A673 (cell line): Measurements from ENCODE around the gene HAUS2. TPM values are rescaled to one million over a fixed set of nuclear protein-coding genes. Genes with fewer than 3 reads are reported as not detected.
A peak's percentile ranks its signal among the peaks of the same experiment; 100 is the strongest.

Source experiments
- BruUV-seq: library from RNA; stranded (reverse); fragments of 400-500 nt; replicated peaks from 2 replicates; lab custom pipeline; 2021; lab: Mats Ljungman, UMichigan
- CTCF ChIA-PET: fragments of 300-600 bp; sonication (Branson Sonifier 250); formaldehyde crosslinking; loops from one replicate; lab custom pipeline; 2022; ENCODE audit warnings: antibody characterized with exemption; lab: Charles Lee
- POLR2A ChIA-PET: fragments of 300-600 bp; sonication (Branson Sonifier 250); formaldehyde crosslinking; loops from one replicate; lab custom pipeline; 2022; ENCODE audit warnings: antibody characterized with exemption; ENCODE audit not compliant: low non-redundant PET; lab: Charles Lee
- DNase-seq: peaks from one replicate; pipeline ENCODE4 v3.0.0-alpha.2; 2015; ENCODE audit warnings: low spot score
- H3K27ac ChIP-seq: fragments of 200-600 bp; sonication (generic); 2 replicates; pipeline ENCODE4 v1.5.1; 2016; ENCODE audit warnings: mixed run types, low read depth, mild to moderate bottlenecking, mixed read lengths, antibody characterized with exemption, low read length; ENCODE audit not compliant: poor library complexity, severe bottlenecking
- H3K27me3 ChIP-seq: fragments of 200-600 bp; sonication (generic); replicated peaks from 2 replicates; pipeline ENCODE4 v1.6.1; 2017; ENCODE audit warnings: mixed run types, low read depth, mild to moderate bottlenecking, mixed read lengths, antibody characterized with exemption, low read length; ENCODE audit not compliant: insufficient read depth, poor library complexity
- H3K36me3 ChIP-seq: fragments of 200-600 bp; sonication (generic); 2 replicates; pipeline ENCODE4 v1.6.1; 2016; ENCODE audit warnings: mixed run types, mild to moderate bottlenecking, mixed read lengths, antibody characterized with exemption, low read length; ENCODE audit not compliant: insufficient read depth, poor library complexity, severe bottlenecking
- H3K4me1 ChIP-seq: fragments of 200-600 bp; sonication (generic); 2 replicates; pipeline ENCODE4 v1.6.1; 2017; ENCODE audit warnings: mixed run types, mild to moderate bottlenecking, mixed read lengths, antibody characterized with exemption, low read length; ENCODE audit not compliant: insufficient read depth, poor library complexity, severe bottlenecking
- H3K4me3 ChIP-seq: fragments of 200-600 bp; sonication (generic); 2 replicates; pipeline ENCODE4 v1.5.1; 2016; ENCODE audit warnings: low read depth, mixed run types, mild to moderate bottlenecking, mixed read lengths, low read length; ENCODE audit not compliant: poor library complexity, severe bottlenecking
- H3K9me3 ChIP-seq: fragments of 200-600 bp; sonication (generic); 2 replicates; pipeline ENCODE4 v1.6.1; 2016; ENCODE audit warnings: mixed run types, low read depth, mild to moderate bottlenecking, mixed read lengths, antibody characterized with exemption, low read length; ENCODE audit not compliant: poor library complexity, severe bottlenecking
- CTCF ChIP-seq: fragments of 300-800, 200-600 bp; sonication (generic); conservative IDR thresholded peaks from 2 replicates; pipeline ENCODE4 v1.5.1; 2017; ENCODE audit warnings: low read depth, mild to moderate bottlenecking, antibody characterized with exemption, low read length, moderate library complexity, mixed read lengths
- EZH2 ChIP-seq: fragments of 200-600 bp; sonication (generic); IDR thresholded peaks from 2 replicates; pipeline ENCODE4 v1.6.1; 2017; ENCODE audit warnings: borderline replicate concordance, low read depth, mild to moderate bottlenecking, mixed read lengths, antibody characterized with exemption, low read length; ENCODE audit not compliant: poor library complexity, severe bottlenecking
- intact Hi-C: fragments of 100-400 bp; cut with micrococcal nuclease; formaldehyde crosslinking; loops from one replicate; pipeline ENCODE4 v1.10.0; 2022; ENCODE audit not compliant: unreplicated experiment
- total RNA-seq: library from RNA; stranded (reverse); gene quantifications from 2 replicates; pipeline ENCODE4 v1.2.3, GENCODE V29; 2021

Gene HAUS2
- total RNA-seq, 1 experiment from 2014 or later, result 44.1 TPM

- Histone ChIP-seq H3K4me1 (peaks cover 9% of the 10 kb centered on the region), H3K36me3 (no peaks in the 10 kb centered on the region), H3K4me3 (peak within 1 kb of the TSS; percentile 88), H3K27ac (peak within 1 kb of the TSS; percentile 82), H3K9me3 (no peaks in the 10 kb centered on the region), H3K27me3 (no peaks in the 10 kb centered on the region)
- peak; percentile 99 for DNase-seq
- ChIA-PET CTCF (interaction anchor here (0.8 kb wide), 1 partner anchor 16 kb away, joined by 3 read pairs; no protein-coding TSS in a partner anchor), POLR2A (interaction anchor here (0.6 to 1.2 kb wide), 7 partner anchors 12 to 971 kb away, joined by 3 to 17 read pairs (median 4); no protein-coding TSS in a partner anchor)
- BruUV-seq, result no TSS peak
- no peak for TF ChIP-seq EZH2
- TF ChIP-seq CTCF, result no peak
- intact Hi-C loops, result no loop called here
These were observed 26.8 kb downstream of the HAUS2 start, which contains the start of gene STARD9 for GRCh38 chr15:42575188-42576039. Gene STARD9 (plus strand): TSS chr15:42575606. CDS start chr15:42575716, 110 bp downstream.

GRCh38 chr15:42576040-42576594, 27.5 kb downstream of the HAUS2 start:
- peak overlapping the region; percentile 88 for H3K4me3 ChIP-seq
- no TSS peak for BruUV-seq
- CTCF ChIA-PET, result no interaction called here
- H3K4me1 ChIP-seq, result peaks cover 12% of the 10 kb centered on the region
- H3K36me3 ChIP-seq, result no peaks in the 10 kb centered on the region
- H3K9me3 ChIP-seq, result no peaks in the 10 kb centered on the region
- no peak for DNase-seq
- H3K27me3 ChIP-seq, result no peaks in the 10 kb centered on the region
- POLR2A ChIA-PET, result interaction anchor here (0.6 to 1.2 kb wide), 3 partner anchors 12 to 432 kb away, joined by 4 to 8 read pairs (median 4); no protein-coding TSS in a partner anchor
- peak overlapping the region; percentile 82 for H3K27ac ChIP-seq
- TF ChIP-seq CTCF, result no peak
- no peak for TF ChIP-seq EZH2
- intact Hi-C loops, result no loop called here

GRCh38 chr15:42576776-42577175, 28.1 kb downstream of the HAUS2 start:
- Histone ChIP-seq H3K4me1 (peaks cover 17% of the 10 kb centered on the region), H3K4me3 (peak overlapping the region; percentile 88), H3K27me3 (no peaks in the 10 kb centered on the region), H3K36me3 (no peaks in the 10 kb centered on the region), H3K27ac (no peak overlapping the region), H3K9me3 (no peaks in the 10 kb centered on the region)
- ChIA-PET POLR2A (no interaction called here), CTCF (no interaction called here)
- DNase-seq, result no peak
- TF ChIP-seq CTCF, result no peak
- no peak for TF ChIP-seq EZH2
- intact Hi-C loops, result no loop called here
- TSS peak; percentile 37 for BruUV-seq
